ENCODE data around the gene RAB35.

Gene RAB35

GRCh38 chr12:120089796-120090195 lies 26.8 kb downstream of the RAB35 start:
- H3K9ac ChIP-seq (ENCODE audit: low read length), result no peak overlapping the region
- H3K9me2 ChIP-seq (ENCODE audit: low read depth, low read length), result no peaks in the 10 kb centered on the region
- no peak for TF ChIP-seq EZH2 (IDR thresholded peaks at IDR 0.05; ENCODE audit: borderline replicate concordance, low read length)
- TF ChIP-seq, protein P1, sequence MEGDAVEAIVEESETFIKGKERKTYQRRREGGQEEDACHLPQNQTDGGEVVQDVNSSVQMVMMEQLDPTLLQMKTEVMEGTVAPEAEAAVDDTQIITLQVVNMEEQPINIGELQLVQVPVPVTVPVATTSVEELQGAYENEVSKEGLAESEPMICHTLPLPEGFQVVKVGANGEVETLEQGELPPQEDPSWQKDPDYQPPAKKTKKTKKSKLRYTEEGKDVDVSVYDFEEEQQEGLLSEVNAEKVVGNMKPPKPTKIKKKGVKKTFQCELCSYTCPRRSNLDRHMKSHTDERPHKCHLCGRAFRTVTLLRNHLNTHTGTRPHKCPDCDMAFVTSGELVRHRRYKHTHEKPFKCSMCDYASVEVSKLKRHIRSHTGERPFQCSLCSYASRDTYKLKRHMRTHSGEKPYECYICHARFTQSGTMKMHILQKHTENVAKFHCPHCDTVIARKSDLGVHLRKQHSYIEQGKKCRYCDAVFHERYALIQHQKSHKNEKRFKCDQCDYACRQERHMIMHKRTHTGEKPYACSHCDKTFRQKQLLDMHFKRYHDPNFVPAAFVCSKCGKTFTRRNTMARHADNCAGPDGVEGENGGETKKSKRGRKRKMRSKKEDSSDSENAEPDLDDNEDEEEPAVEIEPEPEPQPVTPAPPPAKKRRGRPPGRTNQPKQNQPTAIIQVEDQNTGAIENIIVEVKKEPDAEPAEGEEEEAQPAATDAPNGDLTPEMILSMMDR (IDR thresholded peaks at IDR 0.05; ENCODE audit: low read length), result no peak
- no peaks in the 10 kb centered on the region for H4K20me1 ChIP-seq (ENCODE audit: insufficient read depth, low read length)
- no peaks in the 10 kb centered on the region for H3K79me2 ChIP-seq (ENCODE audit: insufficient read depth, low read length)
- no peak overlapping the region for H3K4me3 ChIP-seq (ENCODE audit: low read depth, low read length, poor library complexity, severe bottlenecking)
- no peaks in the 10 kb centered on the region for H3K9me3 ChIP-seq (ENCODE audit: low read length)
- H3K4me2 ChIP-seq (ENCODE audit: low read length), result no peak overlapping the region
- peaks cover 7% of the 10 kb centered on the region; the same call in 1 of the 2 replicates for H3F3A ChIP-seq (ENCODE audit: insufficient read depth, low read length)
- H3K4me1 ChIP-seq (ENCODE audit: insufficient read depth, low read length, severe bottlenecking), result peaks cover 42% of the 10 kb centered on the region
- no peaks in the 10 kb centered on the region for H3K27me3 ChIP-seq (ENCODE audit: insufficient read depth, low read length)
- H3K27ac ChIP-seq (ENCODE audit: low read depth, low read length, poor library complexity, severe bottlenecking), result peak overlapping the region; percentile 35
- H3K36me3 ChIP-seq (ENCODE audit: insufficient read depth, low read length), result peaks cover 24% of the 10 kb centered on the region; the same call in 1 of the 2 replicates
- no peak overlapping the region for H2AFZ ChIP-seq (ENCODE audit: low read length)

DNA sequence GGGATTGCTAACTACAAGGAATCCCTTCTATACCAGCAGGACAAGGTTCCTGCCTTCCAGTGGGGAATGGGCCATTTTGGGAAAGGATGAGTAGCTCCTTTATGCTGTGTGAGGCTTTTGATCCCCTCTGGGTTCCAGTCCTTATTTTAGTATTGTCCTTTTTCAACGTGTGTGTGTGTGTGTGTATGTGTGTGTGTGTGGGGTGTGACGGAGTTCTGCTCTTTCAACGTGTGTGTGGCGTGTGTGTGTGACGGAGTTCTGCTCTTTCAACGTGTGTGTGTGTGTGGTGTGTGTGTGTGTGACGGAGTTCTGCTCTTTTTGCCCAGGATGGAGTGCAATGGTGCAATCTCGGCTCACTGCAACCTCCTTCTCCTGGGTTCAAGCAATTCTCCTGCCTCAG lies 27.4 kb downstream of the RAB35 start:
- Histone ChIP-seq H3K9ac (ENCODE audit: low read length) (no peak overlapping the region), H3K4me2 (ENCODE audit: low read length) (no peak overlapping the region), H3K4me1 (ENCODE audit: insufficient read depth, low read length, severe bottlenecking) (peaks cover 35% of the 10 kb centered on the region), H3K27ac (ENCODE audit: low read depth, low read length, poor library complexity, severe bottlenecking) (peak overlapping the region; percentile 35), H4K20me1 (ENCODE audit: insufficient read depth, low read length) (no peaks in the 10 kb centered on the region), H3K9me3 (ENCODE audit: low read length) (no peaks in the 10 kb centered on the region), H2AFZ (ENCODE audit: low read length) (no peak overlapping the region), H3K36me3 (ENCODE audit: insufficient read depth, low read length) (peaks cover 20% of the 10 kb centered on the region; the same call in 1 of the 2 replicates), H3K4me3 (ENCODE audit: low read depth, low read length, poor library complexity, severe bottlenecking) (no peak overlapping the region), H3K79me2 (ENCODE audit: insufficient read depth, low read length) (no peaks in the 10 kb centered on the region), H3K9me2 (ENCODE audit: low read depth, low read length) (no peaks in the 10 kb centered on the region), H3K27me3 (ENCODE audit: insufficient read depth, low read length) (no peaks in the 10 kb centered on the region), H3F3A (ENCODE audit: insufficient read depth, low read length) (peaks cover 7% of the 10 kb centered on the region; the same call in 1 of the 2 replicates)
- TF ChIP-seq EZH2 (IDR thresholded peaks at IDR 0.05; ENCODE audit: borderline replicate concordance, low read length), result no peak
- TF ChIP-seq, protein P1 (IDR thresholded peaks at IDR 0.05; ENCODE audit: low read length), result no peak

DNA sequence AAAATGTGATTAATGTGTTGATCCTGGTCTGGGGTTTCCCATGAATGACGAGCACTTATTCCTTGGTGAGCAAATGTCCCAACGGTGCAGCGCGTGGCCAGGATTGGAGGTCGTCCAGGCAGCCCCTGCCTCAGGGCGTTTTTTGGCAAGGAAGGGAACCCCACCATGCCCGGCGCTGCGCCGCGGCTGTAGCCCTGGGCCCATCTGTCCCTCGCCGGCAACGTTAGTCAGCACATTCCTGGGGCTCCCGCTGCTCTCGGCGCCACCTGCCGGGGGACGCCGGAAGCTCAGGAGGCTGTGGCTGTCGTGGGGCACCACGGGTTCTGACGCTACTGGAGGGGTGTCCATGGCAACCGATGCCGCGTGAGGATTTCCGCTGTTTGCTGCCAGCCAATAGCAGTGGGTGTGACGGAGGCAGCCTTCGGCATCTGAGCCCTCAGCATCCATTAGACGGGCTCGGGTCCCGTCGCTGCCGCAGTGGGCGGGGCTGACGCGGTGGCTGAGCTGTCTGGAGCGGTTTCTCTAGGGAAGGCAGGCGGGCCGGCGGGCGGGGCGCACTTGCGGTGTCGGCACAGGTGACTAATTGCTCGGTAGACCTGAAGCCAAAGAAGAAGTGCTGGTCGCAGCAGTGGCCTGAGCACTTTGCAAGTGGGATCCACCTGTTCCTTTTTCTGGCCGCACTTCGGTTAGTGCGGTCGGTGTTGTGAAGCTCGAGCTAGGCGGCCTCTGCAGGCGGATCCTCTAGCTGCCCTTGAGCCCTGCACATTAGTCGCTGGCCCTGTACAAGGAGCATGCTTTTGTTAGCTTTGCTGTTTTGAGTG lies 29.5 kb downstream of the RAB35 start:
- Histone ChIP-seq H3K9ac (ENCODE audit: low read length) (peak overlapping the region; percentile 51), H2AFZ (ENCODE audit: low read length) (no peak overlapping the region), H3K79me2 (ENCODE audit: insufficient read depth, low read length) (no peaks in the 10 kb centered on the region), H3K36me3 (ENCODE audit: insufficient read depth, low read length) (peaks cover 15% of the 10 kb centered on the region), H3K27me3 (ENCODE audit: insufficient read depth, low read length) (no peaks in the 10 kb centered on the region), H3K27ac (ENCODE audit: low read depth, low read length, poor library complexity, severe bottlenecking) (peak overlapping the region; percentile 78), H3K4me2 (ENCODE audit: low read length) (peak overlapping the region; percentile 65), H3K9me2 (ENCODE audit: low read depth, low read length) (no peaks in the 10 kb centered on the region), H3K4me1 (ENCODE audit: insufficient read depth, low read length, severe bottlenecking) (peaks cover 27% of the 10 kb centered on the region), H3F3A (ENCODE audit: insufficient read depth, low read length) (peaks cover 7% of the 10 kb centered on the region; the same call in 1 of the 2 replicates), H3K4me3 (ENCODE audit: low read depth, low read length, poor library complexity, severe bottlenecking) (peak overlapping the region; percentile 38), H4K20me1 (ENCODE audit: insufficient read depth, low read length) (no peaks in the 10 kb centered on the region), H3K9me3 (ENCODE audit: low read length) (no peaks in the 10 kb centered on the region)
- TF ChIP-seq, protein P1 (IDR thresholded peaks at IDR 0.05; ENCODE audit: low read length), result peak; percentile 93
- no peak for TF ChIP-seq EZH2 (IDR thresholded peaks at IDR 0.05; ENCODE audit: borderline replicate concordance, low read length)

Measured in OCI-LY1 (cell line).